ENCODE results near the gene CACNB2.
A peak's percentile ranks its signal among the peaks of the same experiment; 100 is the strongest.

The CACNB2 gene

DNA sequence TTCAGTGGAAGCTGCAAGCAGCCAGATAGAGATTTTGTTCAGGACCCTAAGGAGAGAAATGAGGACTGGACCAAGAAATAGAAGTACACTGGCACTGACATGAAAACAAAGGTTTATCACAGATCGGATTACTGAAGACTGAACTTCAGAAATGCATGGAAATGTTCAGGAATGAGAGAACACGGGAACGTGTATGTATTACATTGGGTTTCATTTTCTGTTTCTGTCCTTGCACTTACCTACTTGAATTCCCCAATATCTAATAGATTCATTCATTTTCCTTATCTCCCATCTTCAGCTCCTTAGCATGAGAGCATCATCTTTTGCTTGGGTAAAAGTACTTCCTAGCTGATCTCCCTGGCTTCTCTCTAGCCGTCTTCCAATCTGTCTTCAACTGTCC lies 114.5 kb downstream of the CACNB2 start:
- Histone ChIP-seq H3K27me3 (ENCODE audit: insufficient read depth, low read length) (no peaks in the 10 kb centered on the region), H3K27ac (ENCODE audit: low read depth, low read length) (no peak overlapping the region), H3K36me3 (ENCODE audit: insufficient read depth, low read length) (no peaks in the 10 kb centered on the region), H2AFZ (ENCODE audit: low read length, unreplicated experiment) (no peak overlapping the region), H3K4me1 (ENCODE audit: control insufficient read depth, insufficient read depth, low read length, unreplicated experiment) (peaks cover 12% of the 10 kb centered on the region), H3K79me2 (ENCODE audit: control insufficient read depth, insufficient read depth, low read length, unreplicated experiment) (no peaks in the 10 kb centered on the region), H3K4me3 (ENCODE audit: low read depth, low read length) (peak overlapping the region; percentile 50; the same call in 1 of the 2 replicates)

DNA sequence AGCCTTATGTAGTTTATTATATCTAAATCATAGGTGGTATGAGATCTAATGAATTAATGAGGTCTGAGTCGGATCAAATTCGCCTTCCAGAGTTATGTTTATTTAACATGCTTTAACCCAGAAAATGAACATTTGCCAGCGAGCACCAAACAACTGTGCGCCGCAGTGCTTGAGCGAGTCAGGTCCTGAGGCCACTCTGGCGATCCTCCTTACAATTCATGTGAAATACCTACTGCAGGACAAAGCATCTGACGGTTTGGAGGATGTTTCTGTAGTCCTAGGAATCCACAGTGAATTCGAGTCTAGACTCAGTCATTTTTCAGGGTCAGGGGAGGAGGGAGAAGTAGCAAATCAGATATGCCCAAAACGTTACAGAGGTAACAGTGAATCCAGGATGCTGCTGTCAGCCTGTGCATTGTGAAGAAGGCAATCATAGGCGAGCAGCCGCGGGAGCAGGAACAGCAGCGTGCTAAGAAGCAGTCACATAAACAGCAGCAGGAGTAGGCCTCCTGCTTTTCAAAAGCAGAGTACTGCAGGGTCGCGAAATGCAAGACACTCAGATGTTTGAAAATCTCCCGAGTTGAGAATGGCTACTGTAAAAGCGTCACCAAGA lies 120.2 kb downstream of the CACNB2 start:
- H3K27ac ChIP-seq (ENCODE audit: low read depth, low read length) = no peak overlapping the region
- H3K36me3 ChIP-seq (ENCODE audit: insufficient read depth, low read length) = no peaks in the 10 kb centered on the region
- H3K4me3 ChIP-seq (ENCODE audit: low read depth, low read length) = no peak overlapping the region
- H3K4me1 ChIP-seq (ENCODE audit: control insufficient read depth, insufficient read depth, low read length, unreplicated experiment) = no peaks in the 10 kb centered on the region
- no peaks in the 10 kb centered on the region for H3K27me3 ChIP-seq (ENCODE audit: insufficient read depth, low read length)
- peak overlapping the region; percentile 49 for H2AFZ ChIP-seq (ENCODE audit: low read length, unreplicated experiment)
- H3K79me2 ChIP-seq (ENCODE audit: control insufficient read depth, insufficient read depth, low read length, unreplicated experiment) = no peaks in the 10 kb centered on the region

DNA sequence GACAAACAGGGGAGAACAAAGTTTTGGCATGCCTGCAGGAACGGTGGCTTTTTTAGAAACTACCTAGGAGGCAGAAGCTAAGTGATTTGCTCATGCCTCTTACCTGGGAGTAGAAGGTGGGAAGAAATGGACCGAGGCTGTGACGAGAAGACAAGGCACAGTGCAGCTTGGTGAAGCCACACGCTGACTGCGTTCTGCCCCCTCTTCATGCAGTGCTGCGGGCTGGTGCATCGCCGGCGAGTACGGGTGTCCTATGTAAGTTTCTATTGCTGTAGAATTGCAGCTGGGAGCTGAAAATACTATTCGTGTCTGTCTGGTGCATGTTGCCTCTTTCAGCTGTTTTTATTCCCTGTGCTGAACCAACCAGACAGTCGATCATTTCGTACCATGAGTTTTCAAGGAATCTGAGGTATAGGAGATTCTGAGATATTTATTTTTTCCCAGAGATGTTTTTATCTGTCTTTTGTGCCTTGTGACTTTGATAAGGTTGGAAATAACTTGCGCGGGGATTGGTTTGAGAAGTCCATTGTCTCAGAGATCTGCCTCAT lies 120.9 kb downstream of the CACNB2 start:
- no peak overlapping the region for H2AFZ ChIP-seq (ENCODE audit: low read length, unreplicated experiment)

DNA sequence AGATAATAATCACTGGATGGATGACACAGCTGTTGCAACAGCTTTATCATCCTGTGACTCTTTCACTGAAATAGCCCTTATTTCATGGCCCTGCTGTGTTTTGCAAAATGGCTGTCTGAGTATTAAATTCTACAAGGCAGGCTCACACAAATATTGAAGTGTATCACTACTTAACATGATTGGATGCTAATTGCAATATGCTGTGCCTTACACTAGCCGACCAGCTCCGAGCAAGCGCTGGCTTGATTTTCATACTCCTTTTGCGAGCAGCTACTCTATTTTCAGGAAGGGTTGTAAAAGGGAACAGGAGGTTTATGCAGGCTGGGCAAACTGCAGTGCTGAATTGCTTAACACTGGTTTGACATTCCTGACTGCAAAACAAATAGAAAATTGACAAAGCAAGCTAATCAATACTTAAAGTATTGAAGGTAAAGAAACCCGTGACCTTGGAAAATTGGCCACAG lies 121.6 kb downstream of the CACNB2 start:
- Histone ChIP-seq H3K27me3 (ENCODE audit: insufficient read depth, low read length) (no peaks in the 10 kb centered on the region), H3K27ac (ENCODE audit: low read depth, low read length) (no peak overlapping the region), H3K79me2 (ENCODE audit: control insufficient read depth, insufficient read depth, low read length, unreplicated experiment) (no peaks in the 10 kb centered on the region), H3K4me3 (ENCODE audit: low read depth, low read length) (no peak overlapping the region), H3K36me3 (ENCODE audit: insufficient read depth, low read length) (no peaks in the 10 kb centered on the region), H3K4me1 (ENCODE audit: control insufficient read depth, insufficient read depth, low read length, unreplicated experiment) (no peaks in the 10 kb centered on the region), H2AFZ (ENCODE audit: low read length, unreplicated experiment) (no peak overlapping the region)

More for the DNA sequence above, 120.9 kb downstream of the CACNB2 start:
- Histone ChIP-seq H3K27me3 (ENCODE audit: insufficient read depth, low read length) (no peaks in the 10 kb centered on the region), H3K36me3 (ENCODE audit: insufficient read depth, low read length) (no peaks in the 10 kb centered on the region), H3K79me2 (ENCODE audit: control insufficient read depth, insufficient read depth, low read length, unreplicated experiment) (no peaks in the 10 kb centered on the region), H3K4me1 (ENCODE audit: control insufficient read depth, insufficient read depth, low read length, unreplicated experiment) (no peaks in the 10 kb centered on the region), H3K27ac (ENCODE audit: low read depth, low read length) (no peak overlapping the region), H3K4me3 (ENCODE audit: low read depth, low read length) (no peak overlapping the region)

DNA sequence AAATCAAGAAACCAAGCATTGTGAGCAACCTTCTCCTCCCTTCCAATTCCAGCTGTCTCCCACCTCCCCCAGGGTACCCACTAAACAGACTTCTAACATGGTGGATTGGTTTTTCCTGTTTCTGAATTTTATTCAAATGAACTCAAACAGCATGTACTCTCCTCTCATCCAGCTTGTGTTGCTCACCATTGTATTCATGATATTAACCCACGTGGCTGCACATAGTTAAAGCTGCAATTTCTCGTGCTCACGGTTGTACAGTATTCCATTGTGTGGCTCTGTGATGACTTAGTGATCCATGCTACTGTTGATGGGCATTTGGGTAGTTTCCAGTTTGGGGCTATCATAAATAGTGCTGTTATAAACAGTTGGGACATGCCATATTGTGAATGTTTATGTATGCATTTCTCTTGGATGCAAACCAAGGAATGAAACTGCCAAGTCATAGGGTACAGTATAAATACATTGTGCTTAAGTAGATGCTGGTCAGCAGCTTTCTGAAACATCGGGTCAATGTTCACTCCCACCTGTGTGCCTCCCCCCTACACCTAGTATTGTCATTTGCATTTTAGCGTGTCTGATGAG lies 124.3 kb downstream of the CACNB2 start:
- H3K27ac ChIP-seq (ENCODE audit: low read depth, low read length) = no peak overlapping the region
- no peaks in the 10 kb centered on the region for H3K4me1 ChIP-seq (ENCODE audit: control insufficient read depth, insufficient read depth, low read length, unreplicated experiment)
- no peak overlapping the region for H2AFZ ChIP-seq (ENCODE audit: low read length, unreplicated experiment)
- H3K4me3 ChIP-seq (ENCODE audit: low read depth, low read length) = no peak overlapping the region
- no peaks in the 10 kb centered on the region for H3K36me3 ChIP-seq (ENCODE audit: insufficient read depth, low read length)
- H3K79me2 ChIP-seq (ENCODE audit: control insufficient read depth, insufficient read depth, low read length, unreplicated experiment) = no peaks in the 10 kb centered on the region
- no peaks in the 10 kb centered on the region for H3K27me3 ChIP-seq (ENCODE audit: insufficient read depth, low read length)

DNA sequence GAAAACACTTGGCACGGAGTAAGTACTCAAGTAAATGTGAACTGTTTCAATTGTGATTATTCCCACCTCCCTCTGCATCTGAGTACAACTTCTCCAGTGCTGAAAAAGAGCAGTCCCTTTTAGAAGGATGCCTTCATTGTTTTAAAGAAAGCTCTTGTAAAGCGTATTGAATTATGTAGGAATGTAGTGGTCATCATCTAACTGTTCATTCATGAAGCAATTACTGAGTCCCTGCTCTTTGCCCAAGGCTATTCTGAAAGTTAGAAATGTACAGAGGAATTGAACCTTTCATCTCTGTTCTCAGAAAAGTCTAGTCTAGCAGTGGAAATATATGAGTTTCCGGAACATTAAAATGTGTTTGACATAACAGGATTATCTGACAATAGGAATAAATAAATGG lies 127.8 kb downstream of the CACNB2 start:
- H2AFZ ChIP-seq (ENCODE audit: low read length, unreplicated experiment) = no peak overlapping the region
- no peak overlapping the region for H3K27ac ChIP-seq (ENCODE audit: low read depth, low read length)
- no peaks in the 10 kb centered on the region for H3K79me2 ChIP-seq (ENCODE audit: control insufficient read depth, insufficient read depth, low read length, unreplicated experiment)
- H3K4me1 ChIP-seq (ENCODE audit: control insufficient read depth, insufficient read depth, low read length, unreplicated experiment) = no peaks in the 10 kb centered on the region
- H3K27me3 ChIP-seq (ENCODE audit: insufficient read depth, low read length) = no peaks in the 10 kb centered on the region
- no peak overlapping the region for H3K4me3 ChIP-seq (ENCODE audit: low read depth, low read length)
- no peaks in the 10 kb centered on the region for H3K36me3 ChIP-seq (ENCODE audit: insufficient read depth, low read length)

DNA sequence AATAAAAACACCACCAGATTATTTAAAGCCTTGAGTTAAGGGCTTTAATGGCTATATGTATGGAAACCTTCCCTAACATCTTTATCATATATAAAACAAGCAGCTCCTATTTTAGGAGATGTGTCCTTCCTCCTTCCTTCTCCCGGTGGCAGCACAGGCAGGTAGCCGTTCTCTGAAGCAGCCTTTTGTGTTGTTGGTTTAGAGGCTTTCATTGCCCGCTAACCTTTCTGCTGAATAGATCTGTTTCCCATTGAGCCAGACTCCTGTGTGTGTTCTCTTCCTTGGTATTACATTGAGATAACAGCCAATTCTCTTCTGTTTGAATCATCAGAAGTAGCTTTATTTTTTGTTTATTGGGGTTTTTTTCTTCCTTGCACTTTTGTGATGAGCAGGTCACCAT lies 131.3 kb downstream of the CACNB2 start:
- H3K4me1 ChIP-seq (ENCODE audit: control insufficient read depth, insufficient read depth, low read length, unreplicated experiment) = no peaks in the 10 kb centered on the region
- no peak overlapping the region for H2AFZ ChIP-seq (ENCODE audit: low read length, unreplicated experiment)
- no peak overlapping the region for H3K4me3 ChIP-seq (ENCODE audit: low read depth, low read length)
- no peaks in the 10 kb centered on the region for H3K27me3 ChIP-seq (ENCODE audit: insufficient read depth, low read length)
- no peaks in the 10 kb centered on the region for H3K36me3 ChIP-seq (ENCODE audit: insufficient read depth, low read length)
- H3K27ac ChIP-seq (ENCODE audit: low read depth, low read length) = no peak overlapping the region
- no peaks in the 10 kb centered on the region for H3K79me2 ChIP-seq (ENCODE audit: control insufficient read depth, insufficient read depth, low read length, unreplicated experiment)

DNA sequence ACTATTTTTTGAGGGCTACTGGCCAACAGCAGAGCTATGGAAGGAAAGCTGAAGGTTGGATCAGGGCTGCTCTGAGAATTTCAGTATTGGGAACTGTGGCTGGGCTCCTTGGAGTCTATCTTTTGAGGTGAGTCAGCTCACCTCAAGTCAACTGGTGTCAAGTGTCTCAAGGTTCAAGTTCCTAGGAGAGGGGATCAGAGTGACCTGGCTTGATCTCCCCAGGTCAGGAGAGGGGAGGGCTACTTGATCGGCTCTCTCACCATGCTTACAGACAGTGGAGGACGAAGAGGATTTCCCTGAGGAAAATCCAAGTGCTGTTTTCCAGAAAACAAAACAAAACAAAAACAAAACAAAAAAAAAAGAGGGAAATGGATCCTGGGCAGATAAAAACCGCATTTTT lies 132.8 kb downstream of the CACNB2 start:
- no peaks in the 10 kb centered on the region for H3K36me3 ChIP-seq (ENCODE audit: insufficient read depth, low read length)
- no peak overlapping the region for H2AFZ ChIP-seq (ENCODE audit: low read length, unreplicated experiment)

DNA sequence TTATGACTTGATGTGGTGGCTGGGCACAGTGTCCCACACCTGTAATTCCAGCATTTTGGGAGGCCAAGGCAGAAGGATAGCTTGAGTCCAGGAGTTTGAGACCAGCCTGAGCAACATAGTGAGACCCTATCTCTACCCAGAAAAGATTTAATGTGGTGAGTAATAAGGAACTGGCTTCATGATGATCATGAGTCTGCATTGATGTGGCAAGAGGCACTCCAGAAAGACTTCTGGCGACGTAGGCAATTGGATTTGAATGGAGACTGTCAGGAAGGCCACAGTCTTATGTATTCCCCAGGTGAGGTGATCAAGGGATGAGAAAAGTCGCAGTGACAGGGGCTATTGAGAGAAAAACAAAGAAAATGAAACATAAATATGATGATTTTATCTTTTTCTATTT lies 138.0 kb downstream of the CACNB2 start:
- no peak overlapping the region for H3K27ac ChIP-seq (ENCODE audit: low read depth, low read length)
- peaks cover 9% of the 10 kb centered on the region for H3K4me1 ChIP-seq (ENCODE audit: control insufficient read depth, insufficient read depth, low read length, unreplicated experiment)
- H3K27me3 ChIP-seq (ENCODE audit: insufficient read depth, low read length) = no peaks in the 10 kb centered on the region
- no peaks in the 10 kb centered on the region for H3K79me2 ChIP-seq (ENCODE audit: control insufficient read depth, insufficient read depth, low read length, unreplicated experiment)
- no peaks in the 10 kb centered on the region for H3K36me3 ChIP-seq (ENCODE audit: insufficient read depth, low read length)
- H3K4me3 ChIP-seq (ENCODE audit: low read depth, low read length) = no peak overlapping the region
- H2AFZ ChIP-seq (ENCODE audit: low read length, unreplicated experiment) = no peak overlapping the region

More for the DNA sequence above, 132.8 kb downstream of the CACNB2 start:
- no peak overlapping the region for H3K4me3 ChIP-seq (ENCODE audit: low read depth, low read length)
- H3K79me2 ChIP-seq (ENCODE audit: control insufficient read depth, insufficient read depth, low read length, unreplicated experiment) = no peaks in the 10 kb centered on the region
- H3K4me1 ChIP-seq (ENCODE audit: control insufficient read depth, insufficient read depth, low read length, unreplicated experiment) = no peaks in the 10 kb centered on the region
- no peaks in the 10 kb centered on the region for H3K27me3 ChIP-seq (ENCODE audit: insufficient read depth, low read length)
- no peak overlapping the region for H3K27ac ChIP-seq (ENCODE audit: low read depth, low read length)

DNA sequence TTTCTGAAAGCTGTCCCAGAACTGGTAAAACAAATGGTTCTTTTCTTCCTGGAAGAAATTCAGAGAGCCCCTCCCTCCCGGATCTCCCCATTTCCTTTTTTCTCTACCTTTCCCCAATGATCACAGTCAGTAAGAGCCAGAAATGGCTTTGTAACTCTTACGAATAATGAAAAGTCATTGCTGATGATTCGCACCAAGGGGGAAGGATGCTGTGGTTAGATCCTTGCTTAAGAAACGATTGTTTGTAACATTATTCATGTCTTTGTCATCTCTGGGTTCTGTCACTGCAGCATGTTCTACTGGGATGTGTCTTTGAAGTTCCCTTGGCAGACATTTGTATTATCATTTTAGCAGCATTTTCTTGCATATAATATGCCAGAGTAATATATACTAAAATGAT lies 138.9 kb downstream of the CACNB2 start:
- H2AFZ ChIP-seq (ENCODE audit: low read length, unreplicated experiment) = no peak overlapping the region
- no peak overlapping the region for H3K4me3 ChIP-seq (ENCODE audit: low read depth, low read length)
- no peaks in the 10 kb centered on the region for H3K36me3 ChIP-seq (ENCODE audit: insufficient read depth, low read length)
- peak overlapping the region; percentile 46 for H3K27ac ChIP-seq (ENCODE audit: low read depth, low read length)
- no peaks in the 10 kb centered on the region for H3K79me2 ChIP-seq (ENCODE audit: control insufficient read depth, insufficient read depth, low read length, unreplicated experiment)
- no peaks in the 10 kb centered on the region for H3K27me3 ChIP-seq (ENCODE audit: insufficient read depth, low read length)
- H3K4me1 ChIP-seq (ENCODE audit: control insufficient read depth, insufficient read depth, low read length, unreplicated experiment) = peaks cover 9% of the 10 kb centered on the region

DNA sequence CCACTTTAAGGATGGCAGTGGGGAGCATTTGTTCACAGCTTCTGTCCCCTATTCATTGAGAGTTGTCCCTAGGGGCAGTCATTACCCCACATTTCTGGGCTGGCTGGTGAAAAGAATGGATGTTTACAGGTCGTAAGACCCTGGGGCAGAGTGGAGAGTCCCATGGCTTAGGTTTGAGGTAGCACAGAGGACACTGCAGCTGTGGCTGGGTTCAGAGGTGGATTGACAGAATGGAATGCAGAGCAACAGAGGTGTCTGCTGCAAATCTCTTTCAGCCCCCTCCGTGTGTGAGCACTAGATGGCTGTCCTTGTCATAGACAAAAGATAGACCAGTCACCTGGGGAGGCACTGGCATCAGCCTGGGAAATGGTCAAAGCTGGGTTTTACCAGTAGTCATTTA lies 141.9 kb downstream of the CACNB2 start:
- H3K79me2 ChIP-seq (ENCODE audit: control insufficient read depth, insufficient read depth, low read length, unreplicated experiment) = no peaks in the 10 kb centered on the region
- no peaks in the 10 kb centered on the region for H3K36me3 ChIP-seq (ENCODE audit: insufficient read depth, low read length)
- no peaks in the 10 kb centered on the region for H3K27me3 ChIP-seq (ENCODE audit: insufficient read depth, low read length)
- H3K4me3 ChIP-seq (ENCODE audit: low read depth, low read length) = no peak overlapping the region
- peaks cover 9% of the 10 kb centered on the region for H3K4me1 ChIP-seq (ENCODE audit: control insufficient read depth, insufficient read depth, low read length, unreplicated experiment)
- no peak overlapping the region for H3K27ac ChIP-seq (ENCODE audit: low read depth, low read length)
- no peak overlapping the region for H2AFZ ChIP-seq (ENCODE audit: low read length, unreplicated experiment)
